GM12878 (cell line): Measurements from ENCODE around the gene VAV2. TPM values are rescaled to one million over a fixed set of nuclear protein-coding genes. Genes with fewer than 3 reads are reported as not detected.

Source experiments
- ATF7 ChIP-seq: fragments of 450-650 bp; IDR thresholded peaks from 2 replicates; pipeline ENCODE4 v1.6.1; 2016; ENCODE audit warnings: low read depth, mild to moderate bottlenecking
- BACH1 ChIP-seq: fragments of 450-650 bp; IDR thresholded peaks from 2 replicates; pipeline ENCODE4 v1.6.1; 2017; ENCODE audit warnings: mild to moderate bottlenecking, borderline replicate concordance
- BHLHE40 ChIP-seq, 2 experiments: fragments of 450-650 bp in 1 of 2; IDR thresholded peaks; 2 replicates each; pipeline ENCODE4 v1.6.1; 2011 to 2017; ENCODE audit warnings: low read depth in 2 of 2, borderline replicate concordance in 1 of 2, improper control_type of control experiment in 1 of 2, low read length in 1 of 2, mild to moderate bottlenecking in 1 of 2
- CTCF ChIP-seq, 3 experiments: IDR thresholded peaks in 2 of 3; conservative IDR thresholded peaks in 1 of 3; 2 replicates each; pipeline ENCODE4 v1.5.1; 2011; ENCODE audit warnings: low read depth in 3 of 3, low read length in 3 of 3, mild to moderate bottlenecking in 3 of 3, control low read depth in 2 of 3, moderate library complexity in 2 of 3, inconsistent platforms in 1 of 3, mixed read lengths in 1 of 3; ENCODE audit not compliant: control insufficient read depth in 2 of 3, insufficient read depth in 1 of 3; ENCODE audit errors: extremely low read depth in 1 of 3
- DPF2 ChIP-seq: fragments of 450-650 bp; IDR thresholded peaks from 2 replicates; pipeline ENCODE4 v1.6.1; 2017; ENCODE audit warnings: mild to moderate bottlenecking
- EP300 ChIP-seq, 2 experiments: fragments of 150-350 bp in 1 of 2; IDR thresholded peaks; 2 replicates each; pipeline ENCODE4 v1.6.1; 2011 to 2012; ENCODE audit warnings: low read depth in 2 of 2, low read length in 2 of 2, borderline replicate concordance in 1 of 2, improper control_type of control experiment in 1 of 2, inconsistent platforms in 1 of 2; ENCODE audit not compliant: control insufficient read depth in 1 of 2
- FOXK2 ChIP-seq: fragments of 450-650 bp; IDR thresholded peaks from 2 replicates; pipeline ENCODE4 v1.6.1; 2017; ENCODE audit warnings: mild to moderate bottlenecking, moderate library complexity
- IRF4 ChIP-seq: IDR thresholded peaks from 2 replicates; pipeline ENCODE4 v1.6.1; 2011; ENCODE audit warnings: low read depth, low read length
- JUNB ChIP-seq: IDR thresholded peaks from 2 replicates; pipeline ENCODE4 v1.6.1; 2016; ENCODE audit warnings: antibody characterized with exemption, mild to moderate bottlenecking
- JUND ChIP-seq: IDR thresholded peaks from 2 replicates; pipeline ENCODE4 v1.6.1; 2012; ENCODE audit warnings: low read depth, mild to moderate bottlenecking, low read length, improper control_type of control experiment, moderate library complexity
- KLF5 ChIP-seq: fragments of 450-650 bp; IDR thresholded peaks from 2 replicates; pipeline ENCODE4 v1.6.1; 2014; ENCODE audit warnings: mild to moderate bottlenecking; ENCODE audit not compliant: partially characterized antibody
- POLR2AphosphoS2 ChIP-seq: IDR thresholded peaks from 2 replicates; pipeline ENCODE4 v1.6.1; 2011; ENCODE audit warnings: low read depth, mild to moderate bottlenecking, low read length, improper control_type of control experiment, moderate library complexity
- REST ChIP-seq: IDR thresholded peaks from 2 replicates; pipeline ENCODE4 v1.6.1; 2012; ENCODE audit warnings: mild to moderate bottlenecking, low read depth, low read length
- SIX5 ChIP-seq: IDR thresholded peaks from 2 replicates; pipeline ENCODE4 v1.6.1; 2011; ENCODE audit warnings: mild to moderate bottlenecking, low read depth, low read length, moderate library complexity; ENCODE audit not compliant: severe bottlenecking
- SMAD5 ChIP-seq: IDR thresholded peaks from 2 replicates; pipeline ENCODE4 v1.6.1; 2016; ENCODE audit warnings: antibody characterized with exemption, low read depth
- SPI1 ChIP-seq: IDR thresholded peaks from 2 replicates; pipeline ENCODE4 v1.6.1; 2011; ENCODE audit warnings: low read depth, mild to moderate bottlenecking, low read length, moderate library complexity, borderline replicate concordance; ENCODE audit not compliant: insufficient read depth
- SRF ChIP-seq, 2 experiments: IDR thresholded peaks; 2 replicates each; pipeline ENCODE4 v1.6.1; 2011; ENCODE audit warnings: low read depth in 2 of 2, low read length in 2 of 2, mild to moderate bottlenecking in 1 of 2, moderate library complexity in 1 of 2
- STAT1 ChIP-seq: fragments of 450-650 bp; conservative IDR thresholded peaks from 2 replicates; pipeline ENCODE4 v1.6.1; 2014; ENCODE audit warnings: antibody characterized with exemption, mild to moderate bottlenecking
- TARDBP ChIP-seq: IDR thresholded peaks from 2 replicates; pipeline ENCODE4 v1.6.1; 2016; ENCODE audit warnings: borderline replicate concordance
- TCF12 ChIP-seq: IDR thresholded peaks from 2 replicates; pipeline ENCODE4 v1.6.1; 2011; ENCODE audit warnings: low read depth, mild to moderate bottlenecking, low read length
- USF1 ChIP-seq: IDR thresholded peaks from 2 replicates; pipeline ENCODE4 v1.6.1; 2011; ENCODE audit warnings: borderline replicate concordance, low read depth, mild to moderate bottlenecking, moderate library complexity, mixed read lengths, low read length; ENCODE audit not compliant: insufficient read depth; ENCODE audit errors: extremely low read length
- YBX1 ChIP-seq: fragments of 450-650 bp; IDR thresholded peaks from 2 replicates; pipeline ENCODE4 v1.6.1; 2016; ENCODE audit warnings: antibody characterized with exemption
- ZBED1 ChIP-seq: IDR thresholded peaks from 2 replicates; pipeline ENCODE4 v1.6.1; 2016; ENCODE audit warnings: borderline replicate concordance
- ZNF384 ChIP-seq: IDR thresholded peaks from 2 replicates; pipeline ENCODE4 v1.6.1; 2012; ENCODE audit warnings: low read depth, mild to moderate bottlenecking, low read length, improper control_type of control experiment, borderline replicate concordance
- polyA plus RNA-seq, 11 experiments: library from polyadenylated mRNA; depleted of rRNA in 4 of 11; unstranded in 6 of 11; stranded (reverse) in 5 of 11; fragments of >200 nt; fragmentation: Nextera tagmentation in 4 of 11; fragmentation: Illumina TruSeq in 1 of 11; extraction: Ambion mirVana in 4 of 11; extraction: Trizol in 1 of 11; gene quantifications; 1 replicate in 1 of 11; 2 replicates in 10 of 11; pipeline versions ENCODE4 v1.2.1 to v1.2.3, GENCODE V29; 2011 to 2016; ENCODE audit warnings: inconsistent platforms in 2 of 11, missing spikeins in 2 of 11, low read depth in 1 of 11
- total RNA-seq, 4 experiments: library from RNA; depleted of rRNA in 3 of 4; stranded (reverse); fragments of >200 nt in 3 of 4; fragmentation: Illumina TruSeq in 1 of 4; extraction: Trizol in 1 of 4; gene quantifications; 2 replicates each; pipeline versions ENCODE4 v1.2.1 to v1.2.3, GENCODE V29; 2013 to 2021

VAV2 gene
- total and polyA plus RNA-seq, 10 of the 15 experiments (the other 5 are each of a cell fraction or from before 2014, with no cell fraction given) = 0.13 to 43.9 (median 16.9) TPM

- TF ChIP-seq REST (no peak), IRF4 (0 out of 2 replicates have a peak, but pooled peaks have one; percentile 15), ATF7 (no peak), ZBED1 (no peak), YBX1 (no peak), POLR2AphosphoS2 (peak; percentile 59; the same call in 1 of the 2 replicates), JUND (no peak), USF1 (no peak), SMAD5 (peak; percentile 67; the same call in 1 of the 2 replicates), CTCF (IDR thresholded peaks at IDR 0.05 in 2 of 3, conservative IDR thresholded peaks at IDR 0.05 in 1 of 3; ENCODE audit: control insufficient read depth in 2 of 3, extremely low read depth in 1 of 3, insufficient read depth in 1 of 3, low read depth in 3 of 3, low read length in 3 of 3) (peak in 1 of 3 experiments; percentile 12; a peak in 1 of 6 replicates), BHLHE40 (IDR thresholded peaks at IDR 0.05; ENCODE audit: borderline replicate concordance in 1 of 2, low read depth in 2 of 2, low read length in 1 of 2) (peak in 1 of 2 experiments; percentile 19; a peak in 1 of 4 replicates), EP300 (IDR thresholded peaks at IDR 0.05; ENCODE audit: borderline replicate concordance in 1 of 2, control insufficient read depth in 1 of 2, low read depth in 2 of 2, low read length in 2 of 2) (no peak), JUNB (no peak), SPI1 (no peak; the same call in 1 of the 2 replicates), SRF (IDR thresholded peaks at IDR 0.05; ENCODE audit: low read depth in 2 of 2, low read length in 2 of 2) (no peak), ZNF384 (no peak), DPF2 (peak; percentile 20; the same call in 1 of the 2 replicates), SIX5 (no peak), STAT1 (no peak), BACH1 (peak; percentile 39; the same call in 1 of the 2 replicates), TARDBP (no peak), KLF5 (no peak), FOXK2 (no peak), TCF12 (0 out of 2 replicates have a peak, but pooled peaks have one; percentile 31)
These were observed 36.2 kb downstream of the VAV2 start (continued) for GRCh38 chr9:133955821-133956411.
